ENCODE measurements around the gene RBL2. TPM values are rescaled to one million over a fixed set of nuclear protein-coding genes. Genes with fewer than 3 reads are reported as not detected.
A peak's percentile ranks its signal among the peaks of the same experiment; 100 is the strongest.

Gene RBL2
- total RNA-seq, 1 experiment from 2014 or later: 14.2 TPM

DNA sequence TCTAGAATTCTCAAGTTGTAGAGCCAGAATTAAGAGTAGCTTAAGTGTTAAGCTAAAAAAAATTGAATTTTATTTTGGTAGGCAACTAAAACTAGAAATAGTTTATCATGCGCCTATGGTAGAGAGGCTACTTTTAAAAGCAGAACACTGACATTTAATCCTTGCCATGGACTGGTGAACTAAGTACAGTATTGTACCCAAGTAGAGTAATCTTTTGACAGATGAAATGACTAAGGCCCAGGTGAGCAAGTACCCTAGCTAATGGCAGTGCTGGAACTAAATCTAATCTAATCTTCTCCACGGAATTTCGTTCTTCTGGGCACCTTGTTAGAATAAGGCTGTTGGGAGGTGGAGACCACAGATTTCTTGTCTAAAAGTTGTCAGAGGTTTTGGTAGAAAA, 11.8 kb downstream of the RBL2 start:
- intact Hi-C loops (cut with micrococcal nuclease): no loop called here
- Histone ChIP-seq H3K9me2 (replicated peaks; ENCODE audit: low read length) (no peaks in the 10 kb centered on the region), H3K4me1 (ENCODE audit: insufficient read depth, low read length) (peaks cover 15% of the 10 kb centered on the region), H4K20me1 (ENCODE audit: low read length) (no peaks in the 10 kb centered on the region), H3K36me3 (ENCODE audit: low read depth, low read length) (no peaks in the 10 kb centered on the region), H3K9me3 (ENCODE audit: low read length) (no peaks in the 10 kb centered on the region), H3K4me3 (ENCODE audit: low read length) (no peak overlapping the region), H3K9ac (ENCODE audit: low read length) (no peak overlapping the region), H3K27ac (ENCODE audit: low read length) (peak overlapping the region; percentile 82), H3F3A (ENCODE audit: low read length, unreplicated experiment) (no peaks in the 10 kb centered on the region), H3K79me2 (ENCODE audit: low read length) (no peaks in the 10 kb centered on the region), H3K4me2 (ENCODE audit: low read length) (peak overlapping the region; percentile 52; the same call in 1 of the 2 replicates), H2AFZ (ENCODE audit: low read length) (no peak overlapping the region), H3K27me3 (ENCODE audit: low read length) (no peaks in the 10 kb centered on the region)
- TSS peak; percentile 22 for BruUV-seq (replicated peaks)
- TF ChIP-seq EZH2 (IDR thresholded peaks at IDR 0.05; ENCODE audit: low read length, unreplicated experiment) (no peak), EZH2phosphoT487 (IDR thresholded peaks at IDR 0.05; ENCODE audit: borderline replicate concordance, low read length) (no peak)
- TF ChIP-seq, protein P1, sequence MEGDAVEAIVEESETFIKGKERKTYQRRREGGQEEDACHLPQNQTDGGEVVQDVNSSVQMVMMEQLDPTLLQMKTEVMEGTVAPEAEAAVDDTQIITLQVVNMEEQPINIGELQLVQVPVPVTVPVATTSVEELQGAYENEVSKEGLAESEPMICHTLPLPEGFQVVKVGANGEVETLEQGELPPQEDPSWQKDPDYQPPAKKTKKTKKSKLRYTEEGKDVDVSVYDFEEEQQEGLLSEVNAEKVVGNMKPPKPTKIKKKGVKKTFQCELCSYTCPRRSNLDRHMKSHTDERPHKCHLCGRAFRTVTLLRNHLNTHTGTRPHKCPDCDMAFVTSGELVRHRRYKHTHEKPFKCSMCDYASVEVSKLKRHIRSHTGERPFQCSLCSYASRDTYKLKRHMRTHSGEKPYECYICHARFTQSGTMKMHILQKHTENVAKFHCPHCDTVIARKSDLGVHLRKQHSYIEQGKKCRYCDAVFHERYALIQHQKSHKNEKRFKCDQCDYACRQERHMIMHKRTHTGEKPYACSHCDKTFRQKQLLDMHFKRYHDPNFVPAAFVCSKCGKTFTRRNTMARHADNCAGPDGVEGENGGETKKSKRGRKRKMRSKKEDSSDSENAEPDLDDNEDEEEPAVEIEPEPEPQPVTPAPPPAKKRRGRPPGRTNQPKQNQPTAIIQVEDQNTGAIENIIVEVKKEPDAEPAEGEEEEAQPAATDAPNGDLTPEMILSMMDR (conservative IDR thresholded peaks at IDR 0.05; ENCODE audit: low read depth, low read length): no peak
- DNase-seq: no peak
- ChIA-PET CTCF (no interaction called here), POLR2A (ENCODE audit: unreplicated experiment) (no interaction called here)
- ATAC-seq: no peak

DNA sequence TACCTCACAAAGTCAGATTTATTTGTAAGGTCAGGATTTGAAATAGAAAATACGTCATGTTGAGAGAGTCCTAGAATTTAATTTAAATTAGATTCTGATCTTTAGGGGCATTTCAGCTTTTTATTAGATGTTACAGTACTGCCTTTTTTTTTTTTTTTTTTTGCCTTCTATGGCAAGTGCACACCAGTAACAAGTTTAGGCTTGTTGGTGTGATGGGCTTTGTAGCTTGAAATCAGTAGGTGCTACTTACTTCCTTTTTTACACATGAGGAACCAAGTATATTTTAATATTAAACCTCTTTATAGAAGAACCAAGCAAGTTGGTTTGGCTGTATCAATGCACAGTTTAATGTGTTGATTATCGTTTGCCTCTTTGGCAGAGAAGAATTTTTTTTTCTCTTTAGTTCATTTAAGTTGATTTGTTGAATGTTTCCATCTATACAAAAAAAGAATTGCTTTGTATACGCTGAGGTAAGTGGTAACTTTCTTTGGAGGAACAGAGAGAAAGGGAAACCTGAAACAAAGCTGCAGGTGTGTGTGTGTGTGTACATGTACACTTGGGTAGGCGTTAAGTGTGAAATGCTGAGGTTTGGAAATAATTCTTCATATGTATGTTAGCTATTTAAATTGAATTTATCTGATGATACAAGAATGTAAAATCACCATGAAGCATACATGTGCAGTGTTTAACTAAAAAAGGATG, 15.7 kb downstream of the RBL2 start:
- no peaks in the 10 kb centered on the region for H3K36me3 ChIP-seq (ENCODE audit: low read depth, low read length)
- no peak for TF ChIP-seq EZH2phosphoT487 (IDR thresholded peaks at IDR 0.05; ENCODE audit: borderline replicate concordance, low read length)
- no peak for TF ChIP-seq EZH2 (IDR thresholded peaks at IDR 0.05; ENCODE audit: low read length, unreplicated experiment)
- TF ChIP-seq, protein P1 (conservative IDR thresholded peaks at IDR 0.05; ENCODE audit: low read depth, low read length): no peak
- POLR2A ChIA-PET (ENCODE audit: unreplicated experiment): no interaction called here
- H3K79me2 ChIP-seq (ENCODE audit: low read length): no peaks in the 10 kb centered on the region
- CTCF ChIA-PET: no interaction called here
- intact Hi-C loops (cut with micrococcal nuclease): no loop called here
- no peaks in the 10 kb centered on the region for H4K20me1 ChIP-seq (ENCODE audit: low read length)
- no peak overlapping the region for H3K4me3 ChIP-seq (ENCODE audit: low read length)
- no peak for ATAC-seq
- H3K9ac ChIP-seq (ENCODE audit: low read length): no peak overlapping the region
- BruUV-seq (replicated peaks): no TSS peak
- H3K4me1 ChIP-seq (ENCODE audit: insufficient read depth, low read length): peaks cover 12% of the 10 kb centered on the region
- no peak for DNase-seq
- no peak overlapping the region for H2AFZ ChIP-seq (ENCODE audit: low read length)
- no peak overlapping the region for H3K4me2 ChIP-seq (ENCODE audit: low read length)
- no peak overlapping the region for H3K27ac ChIP-seq (ENCODE audit: low read length)
- no peaks in the 10 kb centered on the region for H3K9me3 ChIP-seq (ENCODE audit: low read length)
- no peaks in the 10 kb centered on the region for H3K27me3 ChIP-seq (ENCODE audit: low read length)
- no peaks in the 10 kb centered on the region for H3F3A ChIP-seq (ENCODE audit: low read length, unreplicated experiment)
- no peaks in the 10 kb centered on the region for H3K9me2 ChIP-seq (replicated peaks; ENCODE audit: low read length)

DNA sequence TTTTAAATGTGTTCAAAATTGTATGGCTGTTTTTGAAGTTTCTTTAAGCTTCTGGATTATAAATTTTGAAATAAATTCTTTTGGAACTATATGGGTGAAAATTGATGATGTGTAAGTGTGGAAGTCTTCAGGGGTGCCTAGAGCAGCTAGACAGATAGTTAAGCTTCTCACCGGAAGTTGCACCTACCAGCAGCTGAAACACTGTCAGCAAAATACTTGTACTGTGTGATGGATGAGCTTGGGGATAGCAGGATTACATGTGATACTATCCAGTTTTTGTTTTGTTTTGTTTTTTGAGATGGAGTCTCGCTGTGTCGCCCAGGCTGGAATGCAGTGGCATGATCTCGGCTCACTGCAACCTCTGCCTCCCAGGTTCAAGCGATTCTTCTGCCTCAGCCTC, 19.7 kb downstream of the RBL2 start:
- Histone ChIP-seq H3F3A (ENCODE audit: low read length, unreplicated experiment) (no peaks in the 10 kb centered on the region), H2AFZ (ENCODE audit: low read length) (no peak overlapping the region), H4K20me1 (ENCODE audit: low read length) (no peaks in the 10 kb centered on the region), H3K4me3 (ENCODE audit: low read length) (no peak overlapping the region), H3K4me1 (ENCODE audit: insufficient read depth, low read length) (no peaks in the 10 kb centered on the region), H3K27ac (ENCODE audit: low read length) (no peak overlapping the region), H3K4me2 (ENCODE audit: low read length) (no peak overlapping the region), H3K9ac (ENCODE audit: low read length) (no peak overlapping the region), H3K79me2 (ENCODE audit: low read length) (no peaks in the 10 kb centered on the region), H3K27me3 (ENCODE audit: low read length) (no peaks in the 10 kb centered on the region), H3K9me2 (replicated peaks; ENCODE audit: low read length) (no peaks in the 10 kb centered on the region), H3K36me3 (ENCODE audit: low read depth, low read length) (no peaks in the 10 kb centered on the region; the same call in 1 of the 2 replicates), H3K9me3 (ENCODE audit: low read length) (no peaks in the 10 kb centered on the region)
- DNase-seq (no peak), ATAC-seq (no peak)
- POLR2A ChIA-PET (ENCODE audit: unreplicated experiment): no interaction called here
- intact Hi-C loops (cut with micrococcal nuclease): no loop called here
- no TSS peak for BruUV-seq (replicated peaks)
- TF ChIP-seq EZH2 (IDR thresholded peaks at IDR 0.05; ENCODE audit: low read length, unreplicated experiment) (no peak), EZH2phosphoT487 (IDR thresholded peaks at IDR 0.05; ENCODE audit: borderline replicate concordance, low read length) (no peak)
- TF ChIP-seq, protein P1 (conservative IDR thresholded peaks at IDR 0.05; ENCODE audit: low read depth, low read length): no peak
- CTCF ChIA-PET: no interaction called here
